H1 (cell line): ENCODE data around the gene TUT1. TPM values are rescaled to one million over a fixed set of nuclear protein-coding genes. Genes with fewer than 3 reads are reported as not detected.

Experiments used
- CBX8 ChIP-seq: fragments of 300-800, 300-1000 bp; sonication (generic); IDR thresholded peaks from 2 replicates; pipeline ENCODE4 v1.7.1; 2016; ENCODE audit warnings: low read depth, low read length, borderline replicate concordance
- CREB1 ChIP-seq: IDR thresholded peaks from 2 replicates; pipeline ENCODE4 v1.6.1; 2012; ENCODE audit warnings: inconsistent platforms
- EGR1 ChIP-seq: IDR thresholded peaks from 2 replicates; pipeline ENCODE4 v1.6.1; 2011; ENCODE audit warnings: low read depth, low read length, borderline replicate concordance
- GABPA ChIP-seq: IDR thresholded peaks from 2 replicates; pipeline ENCODE4 v1.6.1; 2011; ENCODE audit warnings: mild to moderate bottlenecking, low read length, moderate library complexity, borderline replicate concordance; ENCODE audit not compliant: insufficient read depth
- JUN ChIP-seq: IDR thresholded peaks from 2 replicates; pipeline ENCODE4 v1.6.1; 2011; ENCODE audit warnings: low read depth, mild to moderate bottlenecking, improper control_type of control experiment, low read length
- KDM1A ChIP-seq: fragments of 200-600, 300-600 bp; sonication (generic); IDR thresholded peaks from 2 replicates; pipeline ENCODE4 v1.7.1; 2016; ENCODE audit warnings: mild to moderate bottlenecking, low read length, borderline replicate concordance
- MAFK ChIP-seq: IDR thresholded peaks from 2 replicates; pipeline ENCODE4 v1.6.1; 2012; ENCODE audit warnings: low read depth, mild to moderate bottlenecking, improper control_type of control experiment, low read length
- NANOG ChIP-seq: IDR thresholded peaks from 2 replicates; pipeline ENCODE4 v1.6.1; 2011; ENCODE audit warnings: low read length, low read depth, mild to moderate bottlenecking, inconsistent platforms; ENCODE audit not compliant: insufficient read depth, poor library complexity, severe bottlenecking
- PHF8 ChIP-seq: fragments of 200-600 bp; sonication (generic); conservative IDR thresholded peaks from 2 replicates; pipeline ENCODE4 v1.7.1; 2012; ENCODE audit warnings: low read depth, mild to moderate bottlenecking, inconsistent platforms, low read length, moderate library complexity
- POU5F1 ChIP-seq: IDR thresholded peaks from 2 replicates; pipeline ENCODE4 v1.6.1; 2011; ENCODE audit warnings: low read depth, mild to moderate bottlenecking, low read length, moderate library complexity
- RFX5 ChIP-seq: IDR thresholded peaks from 2 replicates; pipeline ENCODE4 v1.6.1; 2011; ENCODE audit warnings: low read depth, low read length, improper control_type of control experiment, borderline replicate concordance
- RXRA ChIP-seq: IDR thresholded peaks from 2 replicates; pipeline ENCODE4 v1.6.1; 2011; ENCODE audit warnings: low read depth, mild to moderate bottlenecking, low read length, moderate library complexity; ENCODE audit not compliant: insufficient read depth
- SIN3A ChIP-seq, 2 experiments: IDR thresholded peaks in 1 of 2; conservative IDR thresholded peaks in 1 of 2; 2 replicates each; pipeline ENCODE4 v1.6.1; 2011 to 2012; ENCODE audit warnings: low read length in 2 of 2, improper control_type of control experiment in 1 of 2, low read depth in 1 of 2, mild to moderate bottlenecking in 1 of 2
- SIRT6 ChIP-seq: IDR thresholded peaks from one replicate; pipeline ENCODE4 v1.7.1; 2012; ENCODE audit warnings: low read length, inconsistent platforms
- SP2 ChIP-seq: IDR thresholded peaks from 2 replicates; pipeline ENCODE4 v1.6.1; 2012; ENCODE audit warnings: mild to moderate bottlenecking, low read length, inconsistent platforms
- SRF ChIP-seq: IDR thresholded peaks from 2 replicates; pipeline ENCODE4 v1.6.1; 2011; ENCODE audit warnings: mild to moderate bottlenecking, low read depth, low read length, moderate library complexity
- SUZ12 ChIP-seq: fragments of 200-600 bp; sonication (generic); IDR thresholded peaks from 2 replicates; pipeline ENCODE4 v1.6.1; 2012; ENCODE audit warnings: mild to moderate bottlenecking, inconsistent platforms, low read length, moderate library complexity, mixed read lengths
- TAF1 ChIP-seq: IDR thresholded peaks from 2 replicates; pipeline ENCODE4 v1.6.1; 2011; ENCODE audit warnings: mild to moderate bottlenecking, low read depth, low read length
- TCF12 ChIP-seq: IDR thresholded peaks from 2 replicates; pipeline ENCODE4 v1.6.1; 2011; ENCODE audit warnings: low read depth, mild to moderate bottlenecking, low read length
- YY1 ChIP-seq: IDR thresholded peaks from 2 replicates; pipeline ENCODE4 v1.6.1; 2011; ENCODE audit warnings: low read depth, mild to moderate bottlenecking, low read length
- ZNF274 ChIP-seq: IDR thresholded peaks from 2 replicates; pipeline ENCODE4 v1.7.0; 2012; ENCODE audit warnings: low read length, borderline replicate concordance; ENCODE audit errors: extremely low read depth
- polyA plus RNA-seq, 7 experiments: library from polyadenylated mRNA; depleted of rRNA in 3 of 7; stranded (reverse) in 5 of 7; unstranded in 2 of 7; fragments of >200 nt in 5 of 7; fragments of 200-250 nt in 2 of 7; gene quantifications; 1 replicate in 5 of 7; 2 replicates in 1 of 7; 4 replicates in 1 of 7; pipeline versions ENCODE4 v1.2.1 to v1.2.3, GENCODE V29; 2011 to 2013; ENCODE audit warnings: missing spikeins in 2 of 7, mixed read lengths in 2 of 7
- total RNA-seq: library from RNA; stranded (reverse); fragmentation: NEBNext Ultra II Directional; extraction: Animal tissue kit (Norgen Biotek cat#: 25700); gene quantifications from 2 replicates; pipeline ENCODE4 v1.2.1, GENCODE V29; 2021
- TF ChIP-seq, protein P1 (sequence below): IDR thresholded peaks from 2 replicates; pipeline ENCODE4 v1.6.1; 2012; ENCODE audit warnings: inconsistent platforms
- TF ChIP-seq, protein P2 (sequence below): IDR thresholded peaks from 2 replicates; pipeline ENCODE4 v1.6.1; 2012; ENCODE audit warnings: low read length, inconsistent platforms

The TUT1 gene
- total and polyA plus RNA-seq, 2 of the 8 experiments (the other 6 are each of a cell fraction or from before 2014, with no cell fraction given) = 17.8 to 24.6 TPM

DNA sequence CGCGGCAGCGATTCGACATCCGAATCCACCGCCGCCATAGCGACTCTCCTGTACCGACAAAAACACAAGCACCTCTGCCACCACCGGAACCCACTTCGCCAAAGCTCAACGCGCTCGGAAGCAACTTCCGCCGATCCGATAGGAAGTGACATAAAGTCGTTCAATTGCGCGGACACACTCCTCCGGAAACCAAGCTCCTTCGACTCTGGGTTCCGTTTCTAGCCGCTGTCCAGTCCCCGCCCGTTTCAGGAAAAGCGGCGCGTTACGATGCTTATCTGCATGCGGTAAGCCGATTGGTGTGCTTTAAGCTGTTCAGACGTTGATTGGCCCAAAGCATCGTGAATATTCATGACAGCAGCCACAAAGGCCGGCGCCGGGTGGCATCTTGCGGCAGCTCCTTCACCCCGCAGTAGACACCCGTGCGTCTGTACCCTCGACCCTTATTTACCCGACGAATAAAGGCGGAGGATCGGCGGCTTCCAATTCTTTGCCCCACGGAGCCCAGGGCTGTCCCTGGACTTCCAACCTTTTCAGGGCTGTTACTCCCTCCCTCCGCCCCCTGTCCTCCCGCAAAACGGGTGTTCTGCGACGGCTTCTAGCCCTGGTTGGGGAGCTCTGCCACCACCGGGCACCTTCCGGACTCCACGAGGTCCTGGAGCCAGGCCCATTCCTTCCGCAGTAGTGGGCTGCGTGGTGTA lies at the start of gene TUT1 (continued):
- TF ChIP-seq MAFK (no peak), NANOG (peak; percentile 48), CBX8 (no peak), RFX5 (no peak; the same call in 1 of the 2 replicates), JUN (no peak), SP2 (no peak), SRF (peak; percentile 49; the same call in 1 of the 2 replicates), SUZ12 (no peak), EGR1 (no peak), RXRA (no peak), GABPA (peak; percentile 99), TAF1 (peak; percentile 97), TCF12 (no peak), SIN3A (conservative IDR thresholded peaks at IDR 0.05 in 1 of 2, IDR thresholded peaks at IDR 0.05 in 1 of 2; ENCODE audit: low read depth in 1 of 2, low read length in 2 of 2) (peak; percentile 92 to 97), YY1 (peak; percentile 82; the same call in 1 of the 2 replicates), POU5F1 (peak; percentile 62; the same call in 1 of the 2 replicates), ZNF274 (no peak), CREB1 (peak; percentile 96), SIRT6 (no peak), PHF8 (peak; percentile 42), KDM1A (no peak)
- TF ChIP-seq, protein P1, sequence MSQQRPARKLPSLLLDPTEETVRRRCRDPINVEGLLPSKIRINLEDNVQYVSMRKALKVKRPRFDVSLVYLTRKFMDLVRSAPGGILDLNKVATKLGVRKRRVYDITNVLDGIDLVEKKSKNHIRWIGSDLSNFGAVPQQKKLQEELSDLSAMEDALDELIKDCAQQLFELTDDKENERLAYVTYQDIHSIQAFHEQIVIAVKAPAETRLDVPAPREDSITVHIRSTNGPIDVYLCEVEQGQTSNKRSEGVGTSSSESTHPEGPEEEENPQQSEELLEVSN = peak; percentile 65
- TF ChIP-seq, protein P2, sequence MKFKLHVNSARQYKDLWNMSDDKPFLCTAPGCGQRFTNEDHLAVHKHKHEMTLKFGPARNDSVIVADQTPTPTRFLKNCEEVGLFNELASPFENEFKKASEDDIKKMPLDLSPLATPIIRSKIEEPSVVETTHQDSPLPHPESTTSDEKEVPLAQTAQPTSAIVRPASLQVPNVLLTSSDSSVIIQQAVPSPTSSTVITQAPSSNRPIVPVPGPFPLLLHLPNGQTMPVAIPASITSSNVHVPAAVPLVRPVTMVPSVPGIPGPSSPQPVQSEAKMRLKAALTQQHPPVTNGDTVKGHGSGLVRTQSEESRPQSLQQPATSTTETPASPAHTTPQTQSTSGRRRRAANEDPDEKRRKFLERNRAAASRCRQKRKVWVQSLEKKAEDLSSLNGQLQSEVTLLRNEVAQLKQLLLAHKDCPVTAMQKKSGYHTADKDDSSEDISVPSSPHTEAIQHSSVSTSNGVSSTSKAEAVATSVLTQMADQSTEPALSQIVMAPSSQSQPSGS = peak; percentile 95
